Chondrocyte (in vitro differentiated cells): Measurements from ENCODE around the gene NELFB. TPM values are rescaled to one million over a fixed set of nuclear protein-coding genes. Genes with fewer than 3 reads are reported as not detected.

Source experiments
- DNase-seq: peaks from one replicate; pipeline ENCODE4 v3.0.0; 2021; ENCODE audit warnings: mixed read lengths, low spot score
- H3K27ac Mint-ChIP-seq: one replicate; pipeline ENCODE4 v1.8.0; 2021; ENCODE audit warnings: mild to moderate bottlenecking, moderate library complexity, mixed read lengths; ENCODE audit not compliant: unreplicated experiment
- H3K27me3 Mint-ChIP-seq: 2 replicates; pipeline ENCODE4 v1.8.0; 2021; ENCODE audit warnings: low read depth, mixed read lengths
- H3K36me3 Mint-ChIP-seq: 2 replicates; pipeline ENCODE4 v1.8.0; 2021; ENCODE audit warnings: low read depth, mixed read lengths
- H3K4me1 Mint-ChIP-seq: 2 replicates; pipeline ENCODE4 v1.8.0; 2021; ENCODE audit warnings: low read depth, mild to moderate bottlenecking, mixed read lengths
- H3K4me3 Mint-ChIP-seq: one replicate; pipeline ENCODE4 v1.8.0; 2021; ENCODE audit warnings: mild to moderate bottlenecking, moderate library complexity, mixed read lengths; ENCODE audit not compliant: unreplicated experiment
- H3K9me3 Mint-ChIP-seq: 2 replicates; pipeline ENCODE4 v1.8.0; 2021; ENCODE audit warnings: low read depth, mixed read lengths
- CTCF ChIP-seq: fragments of 200-600 bp; sonication (generic); IDR thresholded peaks from 2 replicates; pipeline ENCODE4 v1.5.0; 2021; ENCODE audit warnings: antibody characterized with exemption, mild to moderate bottlenecking, moderate library complexity
- total RNA-seq: library from RNA; stranded (reverse); gene quantifications from 3 replicates; pipeline ENCODE4 v1.2.1, GENCODE V29; 2021

NELFB gene
- total RNA-seq, 1 donor from 2014 or later: 48.0 TPM

- no peak for DNase-seq
- H3K27ac Mint-ChIP-seq: no peak overlapping the region
- no peaks in the 10 kb centered on the region for H3K9me3 Mint-ChIP-seq
- peaks cover 16% of the 10 kb centered on the region for H3K4me1 Mint-ChIP-seq
- peak; percentile 75 for TF ChIP-seq CTCF
- H3K4me3 Mint-ChIP-seq: no peak overlapping the region
- H3K27me3 Mint-ChIP-seq: peaks cover 2% of the 10 kb centered on the region
- H3K36me3 Mint-ChIP-seq: no peaks in the 10 kb centered on the region
Observed at GRCh38 chr9:137295238-137295811, 40.2 kb downstream of the NELFB start.

GRCh38 chr9:137295849-137296669 is 40.9 kb downstream of the NELFB start:
- H3K4me1 Mint-ChIP-seq: peaks cover 21% of the 10 kb centered on the region
- no peak for TF ChIP-seq CTCF

GRCh38 chr9:137296670-137297664 is 41.8 kb downstream of the NELFB start:
- no peak for TF ChIP-seq CTCF
- Mint-ChIP-seq H3K27ac (peak overlapping the region; percentile 90), H3K36me3 (no peaks in the 10 kb centered on the region), H3K27me3 (peaks cover 2% of the 10 kb centered on the region), H3K4me3 (peak overlapping the region; percentile 70), H3K9me3 (no peaks in the 10 kb centered on the region), H3K4me1 (peaks cover 21% of the 10 kb centered on the region)
- no peak for DNase-seq

More at GRCh38 chr9:137295849-137296669, 40.9 kb downstream of the NELFB start:
- peak overlapping the region; percentile 70 for H3K4me3 Mint-ChIP-seq
- no peaks in the 10 kb centered on the region for H3K9me3 Mint-ChIP-seq
- DNase-seq: no peak
- H3K36me3 Mint-ChIP-seq: no peaks in the 10 kb centered on the region
- H3K27ac Mint-ChIP-seq: peak overlapping the region; percentile 90
- peaks cover 2% of the 10 kb centered on the region for H3K27me3 Mint-ChIP-seq

GRCh38 chr9:137297966-137298365 is 42.8 kb downstream of the NELFB start:
- Mint-ChIP-seq H3K4me1 (peaks cover 21% of the 10 kb centered on the region), H3K27me3 (peaks cover 2% of the 10 kb centered on the region), H3K36me3 (no peaks in the 10 kb centered on the region), H3K4me3 (no peak overlapping the region), H3K27ac (no peak overlapping the region), H3K9me3 (no peaks in the 10 kb centered on the region)
- DNase-seq: no peak
- no peak for TF ChIP-seq CTCF
